HG03025 (cell line): ENCODE data around the gene DRD4.

Experiments
- ATAC-seq: cut with Tn5 transposase; IDR thresholded peaks from one replicate; pipeline ENCODE4 v1.9.1; 2021; ENCODE audit warnings: mild to moderate bottlenecking, moderate library complexity; ENCODE audit not compliant: unreplicated experiment, low FRiP score

The DRD4 gene

DNA sequence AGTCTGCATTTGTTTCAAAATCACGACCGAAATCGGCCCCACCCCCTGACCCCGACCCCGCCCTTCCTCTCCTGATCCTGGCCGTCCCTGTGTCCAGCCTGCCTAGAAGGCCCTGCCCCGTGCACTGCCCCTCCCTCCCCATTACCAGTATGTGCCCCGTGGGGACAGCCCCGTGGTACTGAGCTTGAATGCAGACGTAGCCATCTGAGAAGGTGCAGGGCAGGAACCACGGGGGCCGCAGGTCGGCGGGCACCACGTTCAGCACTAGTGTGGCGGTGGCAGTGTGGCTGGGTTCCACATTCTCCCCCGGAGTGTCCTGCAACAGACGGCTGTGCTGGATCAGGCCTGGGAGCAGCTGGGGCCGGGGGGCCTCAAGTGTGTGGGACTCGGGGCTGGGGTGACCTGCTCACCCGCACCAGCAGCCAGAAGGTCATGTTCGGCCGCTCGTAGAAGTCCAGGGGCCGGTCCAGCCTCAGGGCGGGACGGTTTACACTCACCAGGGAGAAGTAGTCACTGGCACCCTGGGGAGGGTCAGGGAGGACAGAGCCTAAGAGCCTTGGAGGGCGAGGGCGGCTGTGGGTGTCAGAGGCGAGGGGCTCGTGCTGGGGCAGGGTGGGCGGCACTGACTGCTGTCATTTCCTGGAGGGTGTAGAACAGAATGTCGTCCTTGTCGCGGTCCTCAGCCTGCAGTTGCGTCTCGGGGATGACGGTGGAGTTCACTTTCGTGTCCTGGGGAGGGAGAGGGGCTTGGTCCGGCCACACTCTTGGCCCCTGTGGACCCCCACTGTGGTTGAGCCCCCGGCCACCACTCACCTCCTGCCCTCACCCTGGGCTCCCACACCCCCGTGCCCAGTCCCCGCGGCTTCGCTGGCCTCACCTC, 15.9 kb upstream of the DRD4 start:
- ATAC-seq: no peak

DNA sequence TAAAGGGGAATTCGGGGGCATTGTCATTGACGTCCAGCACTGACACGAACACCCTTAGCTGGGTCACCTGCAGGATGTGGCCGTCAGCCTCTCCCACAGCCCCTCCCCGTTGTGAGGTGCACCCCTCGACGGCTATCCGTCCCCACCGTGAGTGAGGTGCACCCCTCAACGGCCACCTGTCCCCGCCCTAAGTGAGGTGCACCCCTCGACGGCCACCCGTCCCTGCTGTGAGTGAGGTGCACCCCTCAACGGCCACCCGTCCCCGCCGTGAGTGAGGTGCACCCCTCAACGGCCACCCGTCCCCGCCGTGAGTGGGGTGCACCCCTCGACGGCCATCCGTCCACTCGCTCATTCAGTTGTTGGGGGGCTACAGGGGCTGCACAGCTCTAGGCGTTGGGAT, 15.2 kb upstream of the DRD4 start:
- ATAC-seq: no peak

DNA sequence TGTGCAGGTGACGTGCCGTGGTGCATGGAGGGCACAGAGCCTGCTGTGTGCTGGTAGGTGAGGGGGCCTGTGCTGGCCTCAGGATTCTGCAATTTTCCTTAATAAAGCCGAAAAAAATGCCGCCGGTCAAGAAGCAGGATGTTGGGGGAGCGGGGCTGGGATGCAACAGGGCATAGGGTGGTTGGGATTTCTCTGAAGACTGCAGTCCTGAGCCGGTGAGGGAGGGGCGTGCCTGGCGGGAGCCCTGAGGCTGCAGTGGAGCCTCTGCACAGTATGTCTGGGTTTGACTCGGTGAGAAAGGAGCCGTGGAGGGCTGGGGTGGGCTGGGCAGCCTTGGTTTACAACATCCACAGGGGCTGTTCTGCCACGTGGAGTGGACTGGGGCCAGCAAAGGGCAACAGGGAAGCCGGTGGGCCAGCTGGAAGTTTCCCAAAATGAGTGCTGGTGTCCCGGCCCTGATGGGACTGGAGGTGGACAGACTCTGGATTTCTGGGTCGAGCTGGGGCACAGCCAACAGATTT, 13.7 kb upstream of the DRD4 start:
- ATAC-seq: no peak

DNA sequence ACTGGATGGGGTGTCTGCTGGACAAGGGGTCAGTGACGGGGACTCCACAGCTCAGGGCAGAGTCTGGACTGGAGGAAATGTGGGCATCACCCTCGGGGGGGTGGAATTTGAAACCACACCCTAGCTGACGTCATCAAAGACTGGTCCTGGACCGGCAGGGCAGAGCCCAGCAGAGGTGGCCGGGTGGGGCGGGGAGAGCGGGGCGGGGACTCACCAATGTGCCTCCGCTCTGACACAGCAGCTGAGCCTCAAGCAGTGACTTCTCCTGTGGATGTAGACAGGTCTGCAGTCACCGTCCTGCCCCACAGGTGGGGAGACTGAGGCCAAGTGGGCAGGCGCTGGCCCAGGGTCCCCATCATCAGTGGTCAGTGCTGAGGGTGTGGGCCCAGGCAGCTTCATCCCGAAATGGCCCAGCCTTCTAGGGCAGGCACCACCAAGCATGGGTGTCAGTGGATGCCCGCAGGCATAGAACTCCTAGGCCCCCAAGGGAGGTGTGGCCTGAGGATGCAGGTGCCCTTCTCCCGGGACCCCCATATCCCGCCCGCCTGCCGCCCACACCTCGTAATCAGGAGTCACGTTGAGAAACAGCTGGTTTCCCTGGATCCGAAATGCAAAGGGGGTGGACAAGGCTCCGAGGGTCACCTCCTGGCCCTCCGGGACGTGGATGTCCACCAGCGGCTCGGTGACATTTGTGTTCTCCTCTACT, 12.9 kb upstream of the DRD4 start:
- ATAC-seq: no peak

DNA sequence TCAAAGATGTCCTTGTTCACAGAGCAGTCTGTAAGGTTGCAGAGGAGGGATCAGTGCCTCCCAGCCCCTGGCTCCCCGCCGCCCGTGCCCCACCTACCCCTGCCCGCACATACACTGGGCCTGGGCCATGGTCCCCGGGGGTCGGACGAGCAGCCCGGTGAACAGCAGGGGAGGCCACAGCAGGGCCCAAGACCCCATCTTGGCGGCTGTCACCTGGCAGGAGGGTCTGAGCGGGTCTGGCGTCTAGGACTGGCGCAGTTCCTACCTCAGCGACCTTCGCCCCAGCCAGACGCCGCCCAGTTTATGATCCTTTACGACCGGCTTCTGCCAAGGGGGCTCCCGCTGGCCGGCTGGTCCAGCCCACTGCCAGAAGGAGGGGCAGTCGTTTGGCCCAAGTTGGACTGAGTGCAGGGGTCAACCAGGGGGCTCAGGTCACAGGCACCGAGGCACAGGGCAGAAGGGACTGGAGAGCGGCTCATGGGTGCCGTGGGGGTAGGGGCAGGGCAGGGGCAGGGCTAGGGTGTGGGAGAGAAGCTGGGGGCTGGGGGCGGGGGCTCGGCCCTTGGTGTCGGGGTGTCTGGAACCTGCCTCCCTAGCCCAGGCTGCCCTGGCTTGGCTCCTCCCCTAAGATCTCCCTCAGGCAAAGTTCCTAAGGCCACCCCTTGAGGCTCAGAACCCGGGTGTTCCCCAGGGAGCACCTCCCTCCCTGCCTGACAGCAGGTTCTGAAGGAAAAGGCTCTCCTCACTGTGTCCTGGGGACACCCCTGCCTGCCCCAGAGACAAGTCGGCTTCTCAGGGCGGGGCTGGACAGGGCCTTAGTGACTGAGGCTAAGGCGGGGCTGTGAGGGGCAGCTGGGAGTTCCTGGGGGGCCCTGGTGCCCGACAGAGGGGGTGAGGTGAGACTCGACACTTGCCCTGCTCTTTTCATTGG, 12.1 kb upstream of the DRD4 start, which contains the start of gene CDHR5:
Gene CDHR5, minus strand, starts transcription at position 251 of the 931 bp plus-strand sequence. Its CDS starts 53 bp downstream, at position 198.
- ATAC-seq: no peak

DNA sequence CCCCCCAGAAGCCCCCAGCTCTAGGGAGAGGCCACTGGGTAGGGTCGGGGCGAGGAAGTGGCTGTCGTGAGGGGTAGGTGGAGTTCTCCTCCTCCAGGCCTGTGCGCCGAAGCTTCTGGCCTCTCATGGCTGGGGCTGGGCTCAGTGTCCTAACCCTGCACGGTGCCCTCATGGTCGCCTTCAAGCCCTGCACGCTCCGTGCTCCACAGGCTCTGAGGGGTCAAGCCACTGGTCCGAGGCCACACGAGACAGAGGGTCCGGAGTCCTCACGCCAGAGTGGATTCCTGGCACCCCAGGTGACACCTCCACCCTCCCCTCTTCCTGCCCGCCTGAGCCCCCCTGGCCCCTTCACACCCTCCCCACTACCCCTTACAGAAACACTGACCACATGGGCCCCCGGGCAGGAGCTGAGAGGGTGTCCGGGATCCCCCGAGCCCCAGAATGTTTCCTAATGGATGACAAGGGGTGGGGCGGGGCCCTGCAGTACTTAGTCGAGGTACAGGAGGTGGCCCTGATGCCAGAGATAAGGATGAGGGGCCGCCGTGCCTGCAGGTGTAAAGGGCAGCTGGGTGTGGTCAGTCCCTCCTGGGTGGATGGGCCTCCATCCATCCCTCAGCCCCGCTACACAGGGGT, 11.3 kb upstream of the DRD4 start:
- ATAC-seq: no peak

DNA sequence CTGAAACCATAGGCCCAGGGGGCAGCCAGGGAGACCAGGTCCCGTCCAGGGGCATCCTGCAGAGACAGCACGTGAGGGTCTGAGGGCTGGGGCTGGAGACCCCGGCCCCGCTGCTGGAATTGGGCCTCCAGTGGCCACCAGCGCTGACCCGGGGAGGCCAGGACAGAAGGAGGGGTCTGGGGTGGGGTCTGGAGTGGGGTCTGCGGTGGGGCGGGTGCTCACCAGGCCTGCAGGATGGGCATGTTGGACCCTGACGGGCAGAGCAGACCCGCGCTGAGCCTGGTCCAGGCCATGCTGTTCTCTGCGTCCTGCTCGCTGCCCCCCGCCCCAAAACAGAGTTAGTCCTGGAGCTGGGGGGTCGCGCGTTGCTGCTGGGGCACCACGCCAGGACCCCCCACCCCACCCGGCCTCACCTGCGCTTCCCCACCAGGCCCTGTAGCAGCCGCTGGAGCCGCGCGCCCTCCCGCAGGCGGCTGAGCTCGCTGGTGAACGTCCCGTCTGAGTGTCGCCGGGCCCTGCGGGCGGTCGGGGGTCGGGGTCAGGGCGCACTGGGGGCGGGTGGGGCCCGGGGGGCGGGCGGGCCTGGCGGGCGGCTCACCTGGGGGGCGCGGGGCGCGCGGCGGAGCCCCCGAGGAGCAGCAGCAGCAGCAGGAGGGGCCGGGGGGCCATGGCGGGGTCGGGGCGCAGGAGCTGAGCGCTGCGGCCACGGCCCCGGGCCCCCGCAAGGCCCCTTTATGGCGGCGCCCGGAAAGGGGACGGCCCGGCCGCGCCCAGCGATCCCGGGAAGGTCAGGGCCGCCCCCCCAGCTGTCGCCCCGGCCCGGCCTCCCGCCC, 10.4 kb upstream of the DRD4 start, which contains the start of gene SCT:
Gene SCT, minus strand, starts transcription at position 707 of the 833 bp plus-strand sequence. Its CDS starts 38 bp downstream, at position 669.
- ATAC-seq: no peak

DNA sequence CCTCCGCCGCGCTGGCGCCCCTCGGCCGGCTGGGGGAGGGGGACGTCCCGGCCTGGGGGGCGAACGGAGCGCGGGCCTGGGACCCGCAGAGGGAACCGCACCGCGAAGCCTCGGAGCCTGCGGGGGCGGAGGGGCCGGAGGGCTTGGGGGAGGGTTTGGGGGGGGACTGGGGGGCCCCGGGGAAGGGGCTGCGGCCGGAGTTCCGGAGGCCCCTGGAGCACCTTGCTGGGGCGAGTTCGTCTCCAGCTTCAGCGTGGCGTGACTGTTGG, 9.8 kb upstream of the DRD4 start:
- ATAC-seq: no peak

DNA sequence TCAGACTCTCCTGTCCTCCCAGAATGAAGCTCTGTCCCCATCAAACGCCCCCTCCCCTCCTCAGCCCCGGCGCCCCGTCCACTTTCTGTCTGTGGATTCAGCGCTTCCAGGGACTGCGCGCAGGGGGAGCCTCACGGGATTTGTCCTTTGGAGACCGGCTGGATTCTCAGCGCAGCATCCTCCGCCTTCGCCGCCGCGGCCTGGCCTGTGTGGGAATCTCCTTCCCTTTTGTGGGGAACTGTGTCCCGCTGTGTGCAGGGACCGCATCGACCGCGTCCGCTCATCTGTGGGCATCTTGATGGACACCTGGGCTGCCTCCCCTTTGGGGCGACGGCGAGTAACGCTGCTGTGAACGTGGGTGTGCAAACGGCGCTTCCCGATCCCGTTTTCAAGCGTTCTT, 9.0 kb upstream of the DRD4 start:
- no peak for ATAC-seq

DNA sequence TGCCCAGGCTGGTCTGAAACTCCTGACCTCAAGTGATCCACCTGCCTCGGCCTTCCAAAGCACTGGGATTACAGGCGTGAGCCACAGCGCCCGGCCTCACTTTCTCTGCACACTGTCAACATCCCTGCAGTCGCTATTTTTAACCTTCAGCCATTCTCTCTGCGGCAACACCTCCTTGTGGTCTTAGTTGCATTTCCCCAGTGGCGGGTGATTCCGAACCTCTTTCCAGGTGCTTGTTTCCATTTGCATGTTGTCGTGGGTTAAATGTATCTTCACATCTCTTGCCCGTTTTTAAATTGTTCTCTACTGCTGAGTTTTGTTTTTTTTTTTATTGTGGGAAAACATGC, 7.9 kb upstream of the DRD4 start:
- no peak for ATAC-seq

DNA sequence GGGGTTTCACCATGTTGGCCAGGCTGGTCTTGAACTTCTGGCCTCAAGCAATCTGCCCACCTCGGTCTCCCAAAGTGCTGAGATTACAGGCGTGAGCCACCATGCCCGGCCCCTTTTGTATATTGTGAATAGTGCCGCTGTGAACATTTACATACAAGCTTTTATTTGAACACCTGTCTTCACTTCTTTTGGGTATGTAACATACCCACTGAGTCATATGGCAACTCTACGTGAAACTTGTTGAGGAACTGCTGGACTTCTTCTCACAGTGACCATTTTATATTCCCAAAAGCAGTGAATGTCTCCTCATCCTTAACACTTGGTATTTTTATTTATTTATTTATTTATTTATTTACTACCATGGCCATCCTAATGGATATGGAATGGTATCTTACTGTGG, 6.2 kb upstream of the DRD4 start:
- ATAC-seq: no peak

DNA sequence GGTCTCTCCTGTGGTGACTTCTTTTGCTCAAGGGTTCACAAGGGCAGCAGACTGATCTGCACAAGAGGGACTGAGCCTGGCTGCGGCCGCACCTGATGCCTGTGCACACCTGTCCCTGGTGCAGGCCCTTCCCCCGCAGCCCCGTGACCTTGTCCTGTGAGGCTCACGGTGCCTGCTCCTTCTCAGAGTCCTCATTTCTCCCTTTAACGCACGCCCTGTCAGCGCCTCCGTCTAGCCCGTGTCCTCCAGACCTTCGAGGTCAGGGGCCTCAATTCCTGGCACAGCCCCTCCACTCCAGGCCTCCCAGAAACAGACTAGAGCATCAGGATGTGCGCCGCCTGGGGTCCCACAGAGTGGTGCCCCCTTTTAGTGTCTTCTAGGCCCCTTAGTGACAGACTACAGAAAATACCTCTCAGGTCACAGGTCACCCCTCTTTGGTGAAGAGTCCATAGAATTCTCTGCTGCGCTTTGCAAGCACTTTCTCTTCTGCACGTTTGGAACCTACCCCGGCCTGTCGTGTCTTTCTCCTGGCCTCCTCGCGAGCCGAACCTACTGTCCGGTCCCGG, 1.0 kb upstream of the DRD4 start:
- no peak for ATAC-seq

DNA sequence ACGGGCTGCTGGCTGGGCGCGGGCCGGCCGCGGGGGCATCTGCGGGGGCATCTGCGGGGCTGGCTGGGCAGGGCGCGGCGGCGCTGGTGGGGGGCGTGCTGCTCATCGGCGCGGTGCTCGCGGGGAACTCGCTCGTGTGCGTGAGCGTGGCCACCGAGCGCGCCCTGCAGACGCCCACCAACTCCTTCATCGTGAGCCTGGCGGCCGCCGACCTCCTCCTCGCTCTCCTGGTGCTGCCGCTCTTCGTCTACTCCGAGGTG, 194 bp downstream of the DRD4 start:
- no peak for ATAC-seq

DNA sequence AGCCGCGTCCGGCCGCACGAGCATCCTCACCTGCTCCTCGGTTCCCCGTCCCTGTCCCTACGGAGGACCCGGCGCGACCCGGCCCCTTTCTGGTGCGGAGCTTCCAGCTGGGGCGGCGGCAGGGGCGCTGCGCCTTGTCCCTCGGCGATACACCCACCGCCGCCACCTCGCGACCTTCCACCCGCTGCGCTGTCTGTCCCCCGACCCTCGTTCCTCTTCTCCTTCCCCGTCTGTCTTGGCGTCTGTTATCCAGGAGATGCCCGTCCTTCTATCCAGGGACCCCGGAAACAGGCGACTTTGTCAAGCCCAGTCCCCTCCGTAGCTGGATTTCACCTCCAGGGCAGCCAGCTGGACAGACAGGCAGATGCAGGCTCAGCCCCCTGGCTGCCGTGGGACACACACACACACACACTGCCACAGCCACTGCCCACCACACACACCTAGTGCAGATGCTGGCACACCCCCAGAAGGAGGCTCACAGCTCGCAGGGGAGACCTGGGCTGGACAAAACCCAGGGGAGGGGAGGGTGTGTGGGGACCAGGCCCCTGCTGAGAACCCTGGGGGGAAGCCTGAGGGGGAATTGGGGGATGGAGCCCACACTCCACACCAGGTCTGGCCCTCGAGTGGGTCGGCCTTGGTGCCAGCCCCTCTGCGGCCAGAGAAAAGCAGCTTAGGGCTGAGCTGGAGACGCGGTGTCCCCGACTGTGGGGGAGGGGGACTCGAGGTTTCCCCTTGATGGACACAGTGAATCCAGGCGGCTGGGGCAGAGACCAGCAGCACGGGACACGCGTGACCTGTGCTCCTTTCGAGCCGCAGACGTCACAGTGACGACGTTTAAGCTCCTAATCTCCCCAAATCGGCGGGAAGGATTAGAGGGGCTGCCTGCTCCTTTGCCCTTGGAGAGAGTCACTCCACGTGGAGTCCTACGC, 788 bp downstream of the DRD4 start:
- ATAC-seq: no peak

DNA sequence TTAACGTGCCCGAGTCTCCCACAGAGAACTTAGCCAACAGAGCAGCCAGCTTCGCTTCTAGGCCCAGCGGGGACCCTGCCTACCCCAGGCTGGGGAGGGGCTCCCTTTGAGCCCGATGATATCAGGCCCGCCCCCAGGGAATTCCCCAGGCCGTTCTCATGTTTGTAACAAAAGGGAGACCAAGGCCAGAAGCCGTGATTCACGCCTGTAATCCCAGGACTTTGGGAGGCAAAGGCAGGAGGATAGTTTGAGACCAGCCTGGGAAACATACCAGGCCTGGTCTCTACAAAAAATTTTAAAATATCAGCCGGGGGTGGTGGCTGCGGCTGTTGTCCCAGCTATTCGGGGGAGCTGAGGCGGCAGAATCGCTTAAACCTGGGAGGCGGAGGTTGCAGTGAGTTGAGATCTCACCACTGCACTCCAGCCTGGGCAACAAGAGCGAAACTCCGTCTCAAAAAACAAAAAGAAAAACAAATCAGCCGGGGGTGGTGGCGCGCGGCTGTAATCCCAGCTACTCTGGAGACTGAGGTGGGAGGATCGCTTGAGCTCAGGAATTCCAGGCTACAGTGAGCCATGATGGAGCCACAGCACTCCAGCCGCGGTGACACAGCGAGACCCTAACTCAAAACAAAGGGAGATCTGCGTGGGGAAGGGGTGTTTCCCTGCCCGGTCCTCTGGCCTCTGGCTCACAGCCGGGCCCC, 1.7 kb downstream of the DRD4 start:
- ATAC-seq: no peak

DNA sequence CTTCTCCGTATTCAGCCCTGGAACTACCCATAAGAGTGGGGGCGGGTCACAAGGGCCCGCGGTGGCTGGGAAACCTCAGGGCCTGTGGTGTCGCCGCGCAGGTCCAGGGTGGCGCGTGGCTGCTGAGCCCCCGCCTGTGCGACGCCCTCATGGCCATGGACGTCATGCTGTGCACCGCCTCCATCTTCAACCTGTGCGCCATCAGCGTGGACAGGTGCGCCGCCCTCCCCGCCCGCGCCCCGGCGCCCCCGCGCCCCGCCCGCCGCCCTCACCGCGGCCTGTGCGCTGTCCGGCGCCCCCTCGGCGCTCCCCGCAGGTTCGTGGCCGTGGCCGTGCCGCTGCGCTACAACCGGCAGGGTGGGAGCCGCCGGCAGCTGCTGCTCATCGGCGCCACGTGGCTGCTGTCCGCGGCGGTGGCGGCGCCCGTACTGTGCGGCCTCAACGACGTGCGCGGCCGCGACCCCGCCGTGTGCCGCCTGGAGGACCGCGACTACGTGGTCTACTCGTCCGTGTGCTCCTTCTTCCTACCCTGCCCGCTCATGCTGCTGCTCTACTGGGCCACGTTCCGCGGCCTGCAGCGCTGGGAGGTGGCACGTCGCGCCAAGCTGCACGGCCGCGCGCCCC, 2.4 kb downstream of the DRD4 start:
- ATAC-seq: no peak

DNA sequence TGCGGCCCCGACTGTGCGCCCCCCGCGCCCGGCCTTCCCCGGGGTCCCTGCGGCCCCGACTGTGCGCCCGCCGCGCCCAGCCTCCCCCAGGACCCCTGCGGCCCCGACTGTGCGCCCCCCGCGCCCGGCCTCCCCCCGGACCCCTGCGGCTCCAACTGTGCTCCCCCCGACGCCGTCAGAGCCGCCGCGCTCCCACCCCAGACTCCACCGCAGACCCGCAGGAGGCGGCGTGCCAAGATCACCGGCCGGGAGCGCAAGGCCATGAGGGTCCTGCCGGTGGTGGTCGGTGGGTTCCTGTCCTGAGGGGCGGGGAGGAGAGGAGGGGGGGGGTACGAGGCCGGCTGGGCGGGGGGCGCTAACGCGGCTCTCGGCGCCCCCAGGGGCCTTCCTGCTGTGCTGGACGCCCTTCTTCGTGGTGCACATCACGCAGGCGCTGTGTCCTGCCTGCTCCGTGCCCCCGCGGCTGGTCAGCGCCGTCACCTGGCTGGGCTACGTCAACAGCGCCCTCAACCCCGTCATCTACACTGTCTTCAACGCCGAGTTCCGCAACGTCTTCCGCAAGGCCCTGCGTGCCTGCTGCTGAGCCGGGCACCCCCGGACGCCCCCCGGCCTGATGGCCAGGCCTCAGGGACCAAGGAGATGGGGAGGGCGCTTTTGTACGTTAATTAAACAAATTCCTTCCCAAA, 3.1 kb downstream of the DRD4 start:
- ATAC-seq: no peak
